ENCODE results near the gene ANKRD18A. TPM values are rescaled to one million over a fixed set of nuclear protein-coding genes. Genes with fewer than 3 reads are reported as not detected.

The ANKRD18A gene
- total RNA-seq, 1 donor: not detected

- no peak overlapping the region for H3K4me3 ChIP-seq (ENCODE audit: low read depth, low read length)
- TF ChIP-seq CTCF (IDR thresholded peaks at IDR 0.05; ENCODE audit: insufficient read depth, low read depth, low read length): no peak
- no peak for DNase-seq (ENCODE audit: low read depth)
Measured at GRCh38 chr9:38652044-38652443, 31.6 kb upstream of the ANKRD18A start.

- DNase-seq (ENCODE audit: low read depth): no peak
- H3K4me3 ChIP-seq (ENCODE audit: low read depth, low read length): no peak overlapping the region
- no peak for TF ChIP-seq CTCF (IDR thresholded peaks at IDR 0.05; ENCODE audit: insufficient read depth, low read depth, low read length)
Measured at GRCh38 chr9:38651400-38652042, 31.1 kb upstream of the ANKRD18A start.

GRCh38 chr9:38650564-38650963, 30.2 kb upstream of the ANKRD18A start:
- no peak overlapping the region for H3K4me3 ChIP-seq (ENCODE audit: low read depth, low read length)
- TF ChIP-seq CTCF (IDR thresholded peaks at IDR 0.05; ENCODE audit: insufficient read depth, low read depth, low read length): no peak
- no peak for DNase-seq (ENCODE audit: low read depth)

GRCh38 chr9:38649731-38650363, 29.5 kb upstream of the ANKRD18A start:
- no peak for DNase-seq (ENCODE audit: low read depth)

GRCh38 chr9:38644601-38645000, 24.2 kb upstream of the ANKRD18A start:
- DNase-seq (ENCODE audit: low read depth): no peak
- no peak for TF ChIP-seq CTCF (IDR thresholded peaks at IDR 0.05; ENCODE audit: insufficient read depth, low read depth, low read length)
- no peak overlapping the region for H3K4me3 ChIP-seq (ENCODE audit: low read depth, low read length)

More at GRCh38 chr9:38649731-38650363, 29.5 kb upstream of the ANKRD18A start:
- no peak for TF ChIP-seq CTCF (IDR thresholded peaks at IDR 0.05; ENCODE audit: insufficient read depth, low read depth, low read length)
- H3K4me3 ChIP-seq (ENCODE audit: low read depth, low read length): no peak overlapping the region

- TF ChIP-seq CTCF (IDR thresholded peaks at IDR 0.05; ENCODE audit: insufficient read depth, low read depth, low read length): no peak
- H3K4me3 ChIP-seq (ENCODE audit: low read depth, low read length): no peak overlapping the region
Measured at GRCh38 chr9:38643815-38644173, 23.4 kb upstream of the ANKRD18A start.

More at GRCh38 chr9:38643815-38644173, 23.4 kb upstream of the ANKRD18A start:
- no peak for DNase-seq (ENCODE audit: low read depth)

Data from fibroblast of villous mesenchyme (primary cell).